HG02798 (cell line): ENCODE data around the gene CORO7.

Source experiments
- ATAC-seq: cut with Tn5 transposase; IDR thresholded peaks from one replicate; pipeline ENCODE4 v1.9.1; 2021; ENCODE audit warnings: mild to moderate bottlenecking; ENCODE audit not compliant: unreplicated experiment, poor library complexity

The CORO7 gene

GRCh38 chr16:4385789-4386450 lies 30.5 kb downstream of the CORO7 start:
- ATAC-seq = no peak

- ATAC-seq = no peak
Measured at GRCh38 chr16:4385066-4385788, 31.2 kb downstream of the CORO7 start.

GRCh38 chr16:4384509-4384942 lies 31.9 kb downstream of the CORO7 start:
- ATAC-seq = no peak

GRCh38 chr16:4383591-4384444 lies 32.6 kb downstream of the CORO7 start:
- no peak for ATAC-seq

- ATAC-seq = no peak
Measured at GRCh38 chr16:4382795-4383357, 33.5 kb downstream of the CORO7 start.

- no peak for ATAC-seq
Measured at GRCh38 chr16:4381935-4382794, 34.2 kb downstream of the CORO7 start.

GRCh38 chr16:4381072-4381934 lies 35.1 kb downstream of the CORO7 start:
- ATAC-seq = no peak

- ATAC-seq = no peak
Measured at GRCh38 chr16:4380119-4381063, 36.0 kb downstream of the CORO7 start.

- ATAC-seq = no peak
Measured at GRCh38 chr16:4378999-4379690, 37.3 kb downstream of the CORO7 start.

GRCh38 chr16:4378161-4378666 lies 38.2 kb downstream of the CORO7 start:
- ATAC-seq = no peak

GRCh38 chr16:4377573-4378154 lies 38.7 kb downstream of the CORO7 start:
- ATAC-seq = no peak

GRCh38 chr16:4376893-4377572 lies 39.4 kb downstream of the CORO7 start:
- ATAC-seq = no peak

- no peak for ATAC-seq
Measured at GRCh38 chr16:4376126-4376892, 40.1 kb downstream of the CORO7 start.

- no peak for ATAC-seq
Measured at GRCh38 chr16:4375717-4376116, 40.7 kb downstream of the CORO7 start.
